ENCODE results near the gene BYSL.

Gene BYSL, protein sequence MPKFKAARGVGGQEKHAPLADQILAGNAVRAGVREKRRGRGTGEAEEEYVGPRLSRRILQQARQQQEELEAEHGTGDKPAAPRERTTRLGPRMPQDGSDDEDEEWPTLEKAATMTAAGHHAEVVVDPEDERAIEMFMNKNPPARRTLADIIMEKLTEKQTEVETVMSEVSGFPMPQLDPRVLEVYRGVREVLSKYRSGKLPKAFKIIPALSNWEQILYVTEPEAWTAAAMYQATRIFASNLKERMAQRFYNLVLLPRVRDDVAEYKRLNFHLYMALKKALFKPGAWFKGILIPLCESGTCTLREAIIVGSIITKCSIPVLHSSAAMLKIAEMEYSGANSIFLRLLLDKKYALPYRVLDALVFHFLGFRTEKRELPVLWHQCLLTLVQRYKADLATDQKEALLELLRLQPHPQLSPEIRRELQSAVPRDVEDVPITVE

GRCh38 chr6:41920921-41921711 is at the start of gene BYSL, which contains the start of gene MED20:
Gene BYSL, plus strand, starts transcription at chr6:41921499. Its CDS starts 64 bp downstream, at chr6:41921563.
Gene MED20, minus strand, starts transcription at chr6:41921139. Its CDS starts 121 bp downstream, at chr6:41921018.
- TF ChIP-seq, protein P1, sequence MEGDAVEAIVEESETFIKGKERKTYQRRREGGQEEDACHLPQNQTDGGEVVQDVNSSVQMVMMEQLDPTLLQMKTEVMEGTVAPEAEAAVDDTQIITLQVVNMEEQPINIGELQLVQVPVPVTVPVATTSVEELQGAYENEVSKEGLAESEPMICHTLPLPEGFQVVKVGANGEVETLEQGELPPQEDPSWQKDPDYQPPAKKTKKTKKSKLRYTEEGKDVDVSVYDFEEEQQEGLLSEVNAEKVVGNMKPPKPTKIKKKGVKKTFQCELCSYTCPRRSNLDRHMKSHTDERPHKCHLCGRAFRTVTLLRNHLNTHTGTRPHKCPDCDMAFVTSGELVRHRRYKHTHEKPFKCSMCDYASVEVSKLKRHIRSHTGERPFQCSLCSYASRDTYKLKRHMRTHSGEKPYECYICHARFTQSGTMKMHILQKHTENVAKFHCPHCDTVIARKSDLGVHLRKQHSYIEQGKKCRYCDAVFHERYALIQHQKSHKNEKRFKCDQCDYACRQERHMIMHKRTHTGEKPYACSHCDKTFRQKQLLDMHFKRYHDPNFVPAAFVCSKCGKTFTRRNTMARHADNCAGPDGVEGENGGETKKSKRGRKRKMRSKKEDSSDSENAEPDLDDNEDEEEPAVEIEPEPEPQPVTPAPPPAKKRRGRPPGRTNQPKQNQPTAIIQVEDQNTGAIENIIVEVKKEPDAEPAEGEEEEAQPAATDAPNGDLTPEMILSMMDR (IDR thresholded peaks at IDR 0.05; ENCODE audit: low read depth, low read length, poor library complexity, severe bottlenecking), result peak; percentile 97
- TF ChIP-seq EZH2phosphoT487 (IDR thresholded peaks at IDR 0.05; ENCODE audit: borderline replicate concordance, low read length), result no peak
- H3K4me1 ChIP-seq (ENCODE audit: control insufficient read depth, low read length), result peaks cover 38% of the 10 kb centered on the region
- H3K9me3 ChIP-seq (ENCODE audit: control insufficient read depth, insufficient read depth, low read length), result no peaks in the 10 kb centered on the region
- peaks cover 86% of the 10 kb centered on the region for H3K79me2 ChIP-seq (ENCODE audit: control insufficient read depth, low read length)
- H3K9me2 ChIP-seq (replicated peaks; ENCODE audit: control insufficient read depth, low read length), result no peaks in the 10 kb centered on the region
- H3K27me3 ChIP-seq (ENCODE audit: control insufficient read depth, low read length), result no peaks in the 10 kb centered on the region
- 0 out of 2 replicates have a peak, but pooled peaks cover under 1% of the 10 kb centered on the region for H3F3A ChIP-seq (ENCODE audit: control insufficient read depth, insufficient read depth)
- H3K4me3 ChIP-seq (ENCODE audit: low read length), result peak within 1 kb of the TSS; percentile 95
- peak within 1 kb of the TSS; percentile 82 for H3K4me2 ChIP-seq (ENCODE audit: low read length)
- H4K20me1 ChIP-seq (ENCODE audit: control insufficient read depth, insufficient read depth, low read depth, low read length), result peaks cover 6% of the 10 kb centered on the region; the same call in 1 of the 2 replicates
- peak within 1 kb of the TSS; percentile 80 for H3K27ac ChIP-seq (ENCODE audit: low read depth, low read length)
- peaks cover 52% of the 10 kb centered on the region for H3K36me3 ChIP-seq (ENCODE audit: control insufficient read depth, low read length)

DNA sequence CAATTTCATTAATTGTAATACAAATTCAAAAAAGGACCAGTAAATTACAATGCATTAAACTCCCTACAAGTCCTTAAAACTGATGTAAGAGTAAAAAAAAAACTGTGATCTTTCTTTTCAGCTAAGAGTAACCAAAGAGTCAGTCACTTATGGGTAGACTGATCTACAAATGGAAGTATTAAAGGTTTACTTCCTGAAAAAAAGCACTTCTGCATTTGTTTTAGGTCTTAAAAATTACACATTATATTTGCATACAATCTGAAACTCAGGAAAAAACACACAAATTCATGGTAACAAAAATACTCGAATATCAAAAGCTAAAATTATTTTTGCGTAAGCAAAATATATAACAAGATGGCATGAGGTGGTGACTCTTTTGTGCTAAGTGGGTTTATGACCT is 49.6 kb upstream of the BYSL start:
- Histone ChIP-seq H3K9me2 (replicated peaks; ENCODE audit: control insufficient read depth, low read length) (no peaks in the 10 kb centered on the region), H3K4me3 (ENCODE audit: low read length) (peak overlapping the region; percentile 3; the same call in 1 of the 2 replicates), H3K9me3 (ENCODE audit: control insufficient read depth, insufficient read depth, low read length) (peaks cover 3% of the 10 kb centered on the region; the same call in 1 of the 2 replicates), H4K20me1 (ENCODE audit: control insufficient read depth, insufficient read depth, low read depth, low read length) (no peaks in the 10 kb centered on the region), H3K4me2 (ENCODE audit: low read length) (peak overlapping the region; percentile 31), H3K4me1 (ENCODE audit: control insufficient read depth, low read length) (peaks cover 62% of the 10 kb centered on the region), H3F3A (ENCODE audit: control insufficient read depth, insufficient read depth) (no peaks in the 10 kb centered on the region), H3K36me3 (ENCODE audit: control insufficient read depth, low read length) (peaks cover 9% of the 10 kb centered on the region), H3K79me2 (ENCODE audit: control insufficient read depth, low read length) (no peaks in the 10 kb centered on the region), H3K27ac (ENCODE audit: low read depth, low read length) (peak overlapping the region; percentile 6; the same call in 1 of the 2 replicates), H3K27me3 (ENCODE audit: control insufficient read depth, low read length) (no peaks in the 10 kb centered on the region)
- TF ChIP-seq, protein P1 (IDR thresholded peaks at IDR 0.05; ENCODE audit: low read depth, low read length, poor library complexity, severe bottlenecking), result no peak
- TF ChIP-seq EZH2phosphoT487 (IDR thresholded peaks at IDR 0.05; ENCODE audit: borderline replicate concordance, low read length), result no peak

- Histone ChIP-seq H3K4me2 (ENCODE audit: low read length) (peak overlapping the region; percentile 31), H3K36me3 (ENCODE audit: control insufficient read depth, low read length) (peaks cover 7% of the 10 kb centered on the region), H3F3A (ENCODE audit: control insufficient read depth, insufficient read depth) (no peaks in the 10 kb centered on the region), H3K27me3 (ENCODE audit: control insufficient read depth, low read length) (no peaks in the 10 kb centered on the region), H3K4me1 (ENCODE audit: control insufficient read depth, low read length) (peaks cover 62% of the 10 kb centered on the region), H3K9me3 (ENCODE audit: control insufficient read depth, insufficient read depth, low read length) (peaks cover 3% of the 10 kb centered on the region; the same call in 1 of the 2 replicates), H3K4me3 (ENCODE audit: low read length) (0 out of 2 replicates have a peak overlapping the region, but pooled peaks have one; percentile 3), H3K9me2 (replicated peaks; ENCODE audit: control insufficient read depth, low read length) (no peaks in the 10 kb centered on the region), H4K20me1 (ENCODE audit: control insufficient read depth, insufficient read depth, low read depth, low read length) (no peaks in the 10 kb centered on the region), H3K27ac (ENCODE audit: low read depth, low read length) (peak overlapping the region; percentile 6; the same call in 1 of the 2 replicates), H3K79me2 (ENCODE audit: control insufficient read depth, low read length) (no peaks in the 10 kb centered on the region)
- no peak for TF ChIP-seq EZH2phosphoT487 (IDR thresholded peaks at IDR 0.05; ENCODE audit: borderline replicate concordance, low read length)
- TF ChIP-seq, protein P1 (IDR thresholded peaks at IDR 0.05; ENCODE audit: low read depth, low read length, poor library complexity, severe bottlenecking), result no peak
Measured at GRCh38 chr6:41872147-41872546, 49.2 kb upstream of the BYSL start.
